Hepatocyte (in vitro differentiated cells): ENCODE results near the gene ARHGAP21.

Source experiments
- CTCF ChIP-seq: fragments of 200-600 bp; sonication (generic); IDR thresholded peaks from 2 replicates; pipeline ENCODE4 v1.5.1; 2016; ENCODE audit warnings: antibody characterized with exemption, mild to moderate bottlenecking; ENCODE audit not compliant: poor library complexity
- EZH2 ChIP-seq: fragments of 200-600 bp; sonication (generic); IDR thresholded peaks from 2 replicates; pipeline ENCODE4 v1.6.1; 2016; ENCODE audit warnings: antibody characterized with exemption, mild to moderate bottlenecking, borderline replicate concordance

- no peak for TF ChIP-seq CTCF
- TF ChIP-seq EZH2 = no peak
These were observed 182.4 kb downstream of the ARHGAP21 start for GRCh38 chr10:24541239-24541753.
